Measurements from ENCODE around the gene OXCT1.

OXCT1 gene

DNA sequence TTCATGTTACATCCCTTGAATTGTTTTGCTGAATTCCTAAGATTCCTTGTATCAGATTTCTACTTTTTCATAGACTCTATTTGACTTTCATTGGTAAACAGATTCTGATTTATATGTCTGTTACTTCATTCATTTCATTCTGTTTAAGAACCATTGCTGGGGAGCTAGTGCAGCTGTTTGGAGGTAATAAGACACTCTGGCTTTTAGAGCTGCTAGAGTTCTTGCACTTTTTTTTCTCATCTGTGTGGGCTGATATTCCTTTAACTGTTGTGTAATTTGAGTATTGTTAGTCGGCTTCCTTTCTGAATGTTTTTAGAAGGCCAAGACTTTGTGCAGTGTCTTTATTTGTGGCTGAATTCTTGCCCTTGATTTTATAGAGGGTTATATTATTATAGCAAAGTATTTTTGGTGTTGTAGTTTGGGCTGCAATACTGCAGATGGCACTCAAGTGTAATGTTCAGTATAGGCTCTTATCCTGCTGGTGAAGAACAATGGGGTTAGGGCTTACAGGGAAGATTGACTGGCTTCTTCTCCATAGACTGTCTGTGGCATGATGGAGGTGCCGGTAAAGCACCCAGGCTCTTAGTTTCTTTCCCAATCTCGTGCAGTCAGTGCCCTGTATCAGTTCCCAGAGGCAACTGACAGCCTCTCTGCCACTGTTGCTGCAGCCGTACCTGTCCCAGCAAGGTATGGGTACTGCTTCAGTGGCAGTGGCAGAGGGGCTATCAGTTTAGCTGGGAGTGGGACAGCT is 162.2 kb downstream of the OXCT1 start:
- DNase-seq, result no peak

DNA sequence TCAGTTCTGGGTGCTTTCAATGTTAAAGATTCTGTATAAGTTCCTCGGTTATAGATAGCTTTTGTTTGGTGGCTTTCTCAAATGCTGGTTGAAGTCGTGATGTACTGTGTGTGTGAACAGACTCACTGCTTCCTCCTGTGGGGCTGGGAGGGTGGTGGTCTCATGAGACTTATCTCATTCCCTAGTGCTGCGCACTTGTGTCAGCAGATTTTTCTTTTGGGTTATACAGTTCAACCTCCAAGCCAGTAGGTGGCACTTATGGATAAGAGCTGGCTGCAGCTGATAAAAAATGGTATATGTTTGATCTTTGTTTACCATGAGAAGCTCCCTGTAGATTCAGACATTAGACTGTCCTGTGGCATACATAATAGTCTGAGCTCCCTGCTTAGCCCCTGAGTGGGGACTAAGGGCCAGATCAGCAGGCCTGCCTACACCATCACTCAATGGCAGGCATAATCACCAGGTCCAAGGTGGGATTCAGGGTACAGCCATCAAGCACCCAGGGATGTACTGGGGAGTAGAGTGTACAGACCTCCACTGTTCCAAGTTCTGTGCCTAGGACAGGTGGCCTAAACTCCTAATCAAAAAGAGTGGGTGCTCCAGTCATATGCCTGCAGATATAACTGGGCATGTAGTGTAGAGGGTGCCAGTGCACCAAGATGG is 174.2 kb downstream of the OXCT1 start:
- DNase-seq, result no peak

DNA sequence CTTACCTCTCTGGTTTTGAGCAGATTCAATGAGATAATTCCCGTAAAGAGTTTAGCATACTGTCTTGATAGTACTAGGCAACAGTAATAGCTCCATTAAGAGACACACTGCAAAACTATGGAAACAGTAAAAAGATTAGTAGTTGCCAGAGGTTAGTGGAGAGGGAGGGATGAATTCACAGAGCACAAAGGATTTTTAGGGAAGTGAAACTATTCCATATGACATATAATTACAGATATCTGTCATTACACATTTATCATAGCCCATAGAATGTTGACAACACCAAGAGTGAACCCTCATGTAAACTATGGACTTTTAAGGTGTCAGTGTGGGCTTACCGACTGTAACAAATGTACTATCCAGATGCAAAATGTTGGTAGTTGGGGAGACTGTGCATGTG is 183.5 kb downstream of the OXCT1 start:
- no peak for DNase-seq

DNA sequence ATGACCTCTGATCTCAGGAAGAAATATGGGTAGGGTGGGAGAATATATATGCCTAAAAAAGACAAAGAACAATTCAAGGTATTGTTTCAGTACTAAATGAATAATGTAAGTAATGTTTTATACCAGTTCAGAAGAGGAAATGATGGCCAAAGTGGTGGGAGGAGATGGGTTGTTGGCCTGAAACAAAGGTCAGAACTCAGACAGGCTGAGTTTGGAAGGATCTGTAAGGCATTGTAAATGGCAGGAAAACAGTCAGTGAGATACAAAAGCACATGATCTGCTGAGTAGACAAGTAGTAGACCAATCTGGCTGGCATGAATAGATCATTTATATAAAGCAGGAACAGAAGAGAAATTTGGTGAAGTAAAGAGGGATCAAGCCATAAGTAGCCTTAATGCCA is 184.0 kb downstream of the OXCT1 start:
- DNase-seq, result no peak

DNA sequence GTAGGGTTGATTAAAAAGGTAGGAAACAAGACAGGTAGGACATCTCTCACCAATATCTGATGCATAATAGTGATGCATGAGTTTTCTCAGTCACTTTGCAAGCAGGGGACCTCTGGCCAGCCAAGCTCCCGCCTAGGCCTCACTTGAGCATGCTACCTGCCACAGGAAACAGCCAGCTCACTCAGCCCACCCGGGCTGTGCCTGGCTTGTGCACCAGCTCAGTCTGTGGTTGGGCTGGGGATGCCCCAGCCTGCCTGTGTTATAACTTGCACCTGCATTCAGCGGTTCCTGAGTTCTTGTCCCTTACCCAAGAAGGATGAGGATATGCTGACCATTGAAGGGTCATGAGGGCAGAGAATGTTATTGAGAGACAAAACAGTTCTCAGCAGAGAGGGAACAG is 187.0 kb downstream of the OXCT1 start:
- DNase-seq, result no peak

GRCh38 chr5:41682641-41683040 is 187.6 kb downstream of the OXCT1 start:
- no peak for DNase-seq

- DNase-seq, result no peak
Observed at GRCh38 chr5:41681840-41682239, 188.4 kb downstream of the OXCT1 start.

Data from T-helper 1 cell (primary cell).